NB4 (cell line): ENCODE results near the gene SFI1.

Experiments used
- MYC ChIP-seq: IDR thresholded peaks from 2 replicates; pipeline ENCODE4 v1.6.1; 2011; ENCODE audit warnings: low read depth, low read length
- POLR2A ChIP-seq: IDR thresholded peaks from 2 replicates; pipeline ENCODE4 v1.6.1; 2011; ENCODE audit warnings: mild to moderate bottlenecking; ENCODE audit not compliant: insufficient read length; ENCODE audit errors: extremely low read depth
- TF ChIP-seq, protein P1 (sequence below): IDR thresholded peaks from one replicate; pipeline ENCODE4 v1.5.1; 2012; ENCODE audit warnings: low read depth, low read length
- TF ChIP-seq, protein P2 (sequence below): IDR thresholded peaks from 2 replicates; pipeline ENCODE4 v1.6.1; 2011; ENCODE audit warnings: low read depth, low read length

DNA sequence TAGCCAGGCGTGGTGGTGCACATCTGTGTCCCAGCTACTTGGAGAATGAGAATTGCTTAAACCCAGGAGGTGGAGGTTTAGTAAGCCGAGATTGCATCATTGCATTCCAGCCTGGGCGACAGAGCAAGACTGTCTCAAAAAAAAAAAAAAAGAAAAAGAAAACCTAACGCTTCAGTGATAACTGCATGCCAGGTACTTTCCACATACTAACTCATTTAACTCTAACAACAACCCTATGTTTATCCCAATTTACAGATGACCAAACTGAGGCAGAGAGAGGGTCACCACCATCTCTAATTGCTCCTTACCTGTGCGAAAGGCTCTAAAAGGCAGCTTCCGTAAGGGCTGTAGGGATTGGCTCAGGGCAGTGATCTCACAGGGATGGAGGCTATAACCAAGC is 154.1 kb downstream of the SFI1 start:
- TF ChIP-seq POLR2A: no peak
- TF ChIP-seq, protein P1, sequence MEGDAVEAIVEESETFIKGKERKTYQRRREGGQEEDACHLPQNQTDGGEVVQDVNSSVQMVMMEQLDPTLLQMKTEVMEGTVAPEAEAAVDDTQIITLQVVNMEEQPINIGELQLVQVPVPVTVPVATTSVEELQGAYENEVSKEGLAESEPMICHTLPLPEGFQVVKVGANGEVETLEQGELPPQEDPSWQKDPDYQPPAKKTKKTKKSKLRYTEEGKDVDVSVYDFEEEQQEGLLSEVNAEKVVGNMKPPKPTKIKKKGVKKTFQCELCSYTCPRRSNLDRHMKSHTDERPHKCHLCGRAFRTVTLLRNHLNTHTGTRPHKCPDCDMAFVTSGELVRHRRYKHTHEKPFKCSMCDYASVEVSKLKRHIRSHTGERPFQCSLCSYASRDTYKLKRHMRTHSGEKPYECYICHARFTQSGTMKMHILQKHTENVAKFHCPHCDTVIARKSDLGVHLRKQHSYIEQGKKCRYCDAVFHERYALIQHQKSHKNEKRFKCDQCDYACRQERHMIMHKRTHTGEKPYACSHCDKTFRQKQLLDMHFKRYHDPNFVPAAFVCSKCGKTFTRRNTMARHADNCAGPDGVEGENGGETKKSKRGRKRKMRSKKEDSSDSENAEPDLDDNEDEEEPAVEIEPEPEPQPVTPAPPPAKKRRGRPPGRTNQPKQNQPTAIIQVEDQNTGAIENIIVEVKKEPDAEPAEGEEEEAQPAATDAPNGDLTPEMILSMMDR: no peak
- TF ChIP-seq, protein P2, sequence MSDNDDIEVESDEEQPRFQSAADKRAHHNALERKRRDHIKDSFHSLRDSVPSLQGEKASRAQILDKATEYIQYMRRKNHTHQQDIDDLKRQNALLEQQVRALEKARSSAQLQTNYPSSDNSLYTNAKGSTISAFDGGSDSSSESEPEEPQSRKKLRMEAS: no peak
- TF ChIP-seq MYC: no peak
